K562 (cell line): ENCODE results near the gene TTC33. TPM values are rescaled to one million over a fixed set of nuclear protein-coding genes. Genes with fewer than 3 reads are reported as not detected.

Source experiments
- ATAC-seq: fragments of 200-7000 bp; cut with Tn5 transposase; 3 replicates; pipeline ENCODE4 v1.9.1; 2020; ENCODE audit warnings: moderate library complexity
- BruUV-seq: library from RNA; stranded (reverse); fragments of 400-500 nt; replicated peaks from 2 replicates; lab custom pipeline; 2021; lab: Mats Ljungman, UMichigan
- CTCF ChIA-PET: fragments of 300-600 bp; formaldehyde crosslinking; extraction: SDS; loops from one replicate; lab custom pipeline; 2021; ENCODE audit warnings: low intra/inter-chr PET ratio; lab: Yijun Ruan, JAX
- POLR2A ChIA-PET: fragments of 300-600, 350-650 bp; sonication (Branson Sonifier 250); formaldehyde crosslinking; extraction: SDS; loops from one replicate; lab custom pipeline; 2021; ENCODE audit warnings: antibody characterized with exemption, inconsistent platforms; lab: Yijun Ruan, JAX
- DNase-seq, 4 experiments: peaks; one replicate each; pipeline versions ENCODE4 v3.0.0 to v3.0.0-alpha.2; 2011 to 2018; ENCODE audit warnings: low spot score in 3 of 4, mixed read lengths in 3 of 4; ENCODE audit errors: extremely low read depth in 1 of 4
- FAIRE-seq: peaks from 2 replicates; lab custom pipeline; 2011; peaks lifted over from hg19 to GRCh38; lab: Jason Lieb, UNC
- H2AFZ ChIP-seq: 2 replicates; pipeline ENCODE4 v1.6.0; 2011; ENCODE audit warnings: low read depth, low read length, control low read depth, inconsistent platforms
- H3K27ac ChIP-seq: fragments of 200-600 bp; 3 replicates; pipeline ENCODE4 v1.8.0; 2011; ENCODE audit warnings: low read depth, mild to moderate bottlenecking, control low read depth, inconsistent platforms, low read length, moderate library complexity, mixed read lengths; ENCODE audit errors: extremely low read depth
- H3K27me3 ChIP-seq, 2 experiments: fragments of 300-600 bp in 1 of 2; 2 replicates in 1 of 2; 3 replicates in 1 of 2; pipeline versions ENCODE4 v1.6.0 to v1.8.0; 2011; ENCODE audit warnings: inconsistent platforms in 2 of 2, low read length in 2 of 2, mild to moderate bottlenecking in 1 of 2, mixed read lengths in 1 of 2, moderate library complexity in 1 of 2; ENCODE audit not compliant: control insufficient read depth in 2 of 2, insufficient read depth in 2 of 2
- H3K36me3 ChIP-seq: fragments of 300-600 bp; 3 replicates; pipeline ENCODE4 v1.8.0; 2011; ENCODE audit warnings: mild to moderate bottlenecking, low read length, inconsistent platforms; ENCODE audit not compliant: control insufficient read depth, insufficient read depth
- H3K4me1 ChIP-seq, 2 experiments: fragments of 200-600 bp in 1 of 2; replicated peaks in 1 of 2; 2 replicates in 1 of 2; 3 replicates in 1 of 2; pipeline versions ENCODE4 v1.5.1 to v1.8.0; 2011; ENCODE audit warnings: inconsistent platforms in 2 of 2, low read length in 2 of 2, mild to moderate bottlenecking in 1 of 2, mixed read lengths in 1 of 2, moderate library complexity in 1 of 2; ENCODE audit not compliant: control insufficient read depth in 2 of 2, insufficient read depth in 2 of 2
- H3K4me2 ChIP-seq: 2 replicates; pipeline ENCODE4 v1.6.1; 2011; ENCODE audit warnings: low read length, control low read depth, inconsistent platforms, mixed read lengths; ENCODE audit not compliant: insufficient read depth
- H3K4me3 ChIP-seq: fragments of 200-600 bp; sonication (generic), shearing (Covaris generic); 2 replicates; pipeline ENCODE4 v1.5.1; 2016; ENCODE audit warnings: control low read depth, inconsistent platforms
- H3K79me2 ChIP-seq: fragments of 200-600 bp; 3 replicates; pipeline ENCODE4 v1.8.0; 2011; ENCODE audit warnings: low read length, inconsistent platforms; ENCODE audit not compliant: control insufficient read depth, insufficient read depth
- H3K9ac ChIP-seq, 2 experiments: 2 replicates each; pipeline versions ENCODE4 v1.6.0 to v1.6.1; 2011; ENCODE audit warnings: low read depth in 2 of 2, low read length in 2 of 2, control low read depth in 1 of 2, inconsistent platforms in 1 of 2, mild to moderate bottlenecking in 1 of 2, mixed read lengths in 1 of 2; ENCODE audit not compliant: insufficient read depth in 1 of 2
- H3K9me1 ChIP-seq: one replicate; pipeline ENCODE4 v1.6.0; 2011; ENCODE audit warnings: inconsistent platforms, mild to moderate bottlenecking, low read length, moderate library complexity; ENCODE audit not compliant: control insufficient read depth, insufficient read depth
- H3K9me3 ChIP-seq: replicated peaks from 2 replicates; pipeline ENCODE4 v1.5.1; 2011; ENCODE audit warnings: low read depth, low read length, inconsistent platforms; ENCODE audit not compliant: control insufficient read depth, insufficient read depth
- H4K20me1 ChIP-seq: replicated peaks from 2 replicates; pipeline ENCODE4 v1.6.1; 2011; ENCODE audit warnings: low read length, inconsistent platforms, mixed read lengths; ENCODE audit not compliant: control insufficient read depth, insufficient read depth
- GTF2E2 ChIP-seq: fragments of 200-800 bp; sonication (Bioruptor generic); IDR thresholded peaks from 2 replicates; pipeline ENCODE4 v1.6.1; 2016; ENCODE audit warnings: missing genetic modification characterization, missing compliant biosample characterization
- NCOA4 ChIP-seq: fragments of 450-650 bp; IDR thresholded peaks from 2 replicates; pipeline ENCODE4 v1.6.1; 2018; ENCODE audit warnings: mild to moderate bottlenecking; ENCODE audit not compliant: partially characterized antibody
- POLR2AphosphoS2 ChIP-seq: IDR thresholded peaks from 2 replicates; pipeline ENCODE4 v1.6.1; 2012; ENCODE audit warnings: low read length, improper control_type of control experiment
- ZBTB1 ChIP-seq: sonication (generic); formaldehyde crosslinking; IDR thresholded peaks from 2 replicates; pipeline ENCODE4 v1.8.1; 2023; ENCODE audit warnings: missing genetic modification reagents, low read depth, mild to moderate bottlenecking, borderline replicate concordance
- ZC3H8 ChIP-seq: fragments of 450-650 bp; IDR thresholded peaks from 2 replicates; pipeline ENCODE4 v1.6.1; 2017
- ZNF583 ChIP-seq: fragments of 250-450 bp; sonication (Bioruptor Pico); IDR thresholded peaks from 2 replicates; pipeline ENCODE4 v1.4.0; 2020
- WGBS: fragments of 100-300 bp; shearing (Covaris generic); methylation state at CpG from one replicate; pipeline ENCODE4 v1.1.6; 2016; ENCODE audit warnings: low coverage, mixed read lengths; ENCODE audit not compliant: insufficient coverage; ENCODE audit errors: missing lambda C conversion rate; 5-methylcytosine and 5-hydroxymethylcytosine counted together
- in situ Hi-C: fragments of 300-500 bp; cut with MboI; formaldehyde crosslinking; loops from 4 replicates; pipeline ENCODE4 v1.15.0; 2018; ENCODE audit warnings: inconsistent platforms, mixed read lengths
- intact Hi-C: fragments of 100-400 bp; cut with micrococcal nuclease; formaldehyde crosslinking; loops from 2 replicates; pipeline ENCODE4 v1.14.2; 2022
- polyA plus RNA-seq, 8 experiments: library from polyadenylated mRNA; depleted of rRNA in 4 of 8; stranded (reverse) in 5 of 8; unstranded in 3 of 8; fragments of >200 nt; fragmentation: Nextera tagmentation in 2 of 8; fragmentation: Illumina TruSeq in 1 of 8; extraction: Ambion mirVana in 2 of 8; extraction: Trizol in 1 of 8; gene quantifications; 2 replicates each; pipeline versions ENCODE4 v1.2.1 to v1.2.3, GENCODE V29; 2011 to 2014; ENCODE audit warnings: inconsistent platforms in 1 of 8, missing spikeins in 1 of 8
- total RNA-seq, 7 experiments: library from RNA; depleted of rRNA in 6 of 7; stranded (reverse); fragments of >200 nt in 6 of 7; fragmentation: Illumina TruSeq in 2 of 7; extraction: Trizol in 2 of 7; gene quantifications; 2 replicates each; pipeline versions ENCODE4 v1.2.1 to v1.2.3, GENCODE V29; 2011 to 2021; ENCODE audit warnings: low replicate concordance in 1 of 7
- TF ChIP-seq, protein P1 (sequence below): fragments of 250-450 bp; sonication (Bioruptor Pico); IDR thresholded peaks from 2 replicates; pipeline ENCODE4 v1.4.0; 2020; ENCODE audit warnings: mild to moderate bottlenecking

The TTC33 gene
- total and polyA plus RNA-seq, 9 of the 15 experiments (the other 6 are each of a cell fraction or from before 2014, with no cell fraction given): 11.5 to 24.9 (median 21.1) TPM

DNA sequence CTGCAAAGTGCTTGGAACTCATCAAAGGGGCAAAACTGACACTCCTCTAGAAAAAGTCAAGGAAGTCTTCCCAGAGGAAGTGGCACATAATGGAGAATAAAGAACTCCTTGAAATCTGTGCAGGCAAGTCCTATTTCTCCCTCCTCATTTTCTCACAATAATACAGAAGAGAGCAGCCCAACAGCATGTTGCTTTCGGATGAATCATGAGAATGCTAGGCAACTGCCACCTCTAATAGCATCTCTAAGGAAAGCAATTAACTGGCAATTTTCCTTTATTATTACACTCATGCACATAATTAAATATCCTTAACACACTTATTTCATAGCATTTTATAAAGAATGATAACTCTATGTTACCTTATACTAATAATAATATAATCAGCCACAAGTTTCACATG is 198.3 kb downstream of the TTC33 start:
- WGBS: 4% methylated on average over 1 of the region's 1 CpG
- CTCF ChIA-PET: no interaction called here
- no peak for TF ChIP-seq ZC3H8
- no peak for TF ChIP-seq POLR2AphosphoS2
- no peak for TF ChIP-seq ZNF583 (CRISPR knock-in tag)
- TF ChIP-seq GTF2E2 (tag): no peak
- TF ChIP-seq, protein P1, sequence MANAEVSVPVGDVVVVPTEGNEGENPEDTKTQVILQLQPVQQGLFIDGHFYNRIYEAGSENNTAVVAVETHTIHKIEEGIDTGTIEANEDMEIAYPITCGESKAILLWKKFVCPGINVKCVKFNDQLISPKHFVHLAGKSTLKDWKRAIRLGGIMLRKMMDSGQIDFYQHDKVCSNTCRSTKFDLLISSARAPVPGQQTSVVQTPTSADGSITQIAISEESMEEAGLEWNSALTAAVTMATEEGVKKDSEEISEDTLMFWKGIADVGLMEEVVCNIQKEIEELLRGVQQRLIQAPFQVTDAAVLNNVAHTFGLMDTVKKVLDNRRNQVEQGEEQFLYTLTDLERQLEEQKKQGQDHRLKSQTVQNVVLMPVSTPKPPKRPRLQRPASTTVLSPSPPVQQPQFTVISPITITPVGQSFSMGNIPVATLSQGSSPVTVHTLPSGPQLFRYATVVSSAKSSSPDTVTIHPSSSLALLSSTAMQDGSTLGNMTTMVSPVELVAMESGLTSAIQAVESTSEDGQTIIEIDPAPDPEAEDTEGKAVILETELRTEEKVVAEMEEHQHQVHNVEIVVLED (CRISPR knock-in tag): no peak
- no peak for TF ChIP-seq ZBTB1 (CRISPR knock-in tag)
- no peak for TF ChIP-seq NCOA4
- TF ChIP-seq, all 486 proteins: peak for 0

More for the DNA sequence above, 198.3 kb downstream of the TTC33 start:
- POLR2A ChIA-PET: no interaction called here
- no peaks in the 10 kb centered on the region for H3K27me3 ChIP-seq
- no peaks in the 10 kb centered on the region for H4K20me1 ChIP-seq
- in situ Hi-C loops (no loop called here), intact Hi-C loops (no loop called here)
- no peaks in the 10 kb centered on the region for H3K79me2 ChIP-seq
- no peak overlapping the region for H3K9ac ChIP-seq
- FAIRE-seq (no peak), DNase-seq (no peak), ATAC-seq (no peak)
- no peak overlapping the region for H2AFZ ChIP-seq
- H3K4me2 ChIP-seq: no peak overlapping the region
- no peak overlapping the region for H3K4me3 ChIP-seq
- no peaks in the 10 kb centered on the region for H3K36me3 ChIP-seq
- no peaks in the 10 kb centered on the region for H3K4me1 ChIP-seq
- no TSS peak for BruUV-seq
- no peaks in the 10 kb centered on the region for H3K9me3 ChIP-seq
- no peaks in the 10 kb centered on the region for H3K9me1 ChIP-seq
- H3K27ac ChIP-seq: no peak overlapping the region
